Activated naive CD4-positive, alpha-beta T cell treated with anti-CD3 and anti-CD28 coated beads, Interleukin-2, amount 50 U/mL, for 72 hours (primary cell): ENCODE results near the gene CGRRF1. TPM values are rescaled to one million over a fixed set of nuclear protein-coding genes. Genes with fewer than 3 reads are reported as not detected.

Source experiments
- ATAC-seq, 2 donors: fragments of 150-1000 bp; cut with Tn5 transposase; 2 replicates each; pipeline ENCODE4 v1.10.0; 2021; ENCODE audit warnings: mild to moderate bottlenecking in 2 of 2, moderate library complexity in 2 of 2
- DNase-seq, 2 donors: peaks; one replicate each; pipeline ENCODE4 v3.0.0; 2021 to 2022; ENCODE audit warnings: low spot score in 2 of 2
- H3K27ac Mint-ChIP-seq, 2 donors: one replicate each; pipeline ENCODE4 v1.8.0; 2022; ENCODE audit warnings: mild to moderate bottlenecking in 2 of 2, mixed read lengths in 2 of 2
- H3K36me3 Mint-ChIP-seq, 2 donors: one replicate each; pipeline ENCODE4 v1.8.0; 2022; ENCODE audit warnings: mixed read lengths in 2 of 2
- H3K9me3 Mint-ChIP-seq, 2 donors: one replicate each; pipeline ENCODE4 v1.8.0; 2022; ENCODE audit warnings: mixed read lengths in 2 of 2
- total RNA-seq, 2 donors: library from RNA; stranded (reverse); gene quantifications; one replicate each; pipeline ENCODE4 v1.2.3, GENCODE V29; 2022

Gene CGRRF1, protein sequence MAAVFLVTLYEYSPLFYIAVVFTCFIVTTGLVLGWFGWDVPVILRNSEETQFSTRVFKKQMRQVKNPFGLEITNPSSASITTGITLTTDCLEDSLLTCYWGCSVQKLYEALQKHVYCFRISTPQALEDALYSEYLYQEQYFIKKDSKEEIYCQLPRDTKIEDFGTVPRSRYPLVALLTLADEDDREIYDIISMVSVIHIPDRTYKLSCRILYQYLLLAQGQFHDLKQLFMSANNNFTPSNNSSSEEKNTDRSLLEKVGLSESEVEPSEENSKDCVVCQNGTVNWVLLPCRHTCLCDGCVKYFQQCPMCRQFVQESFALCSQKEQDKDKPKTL
- total RNA-seq = 10 to 100 TPM in 1 of 2 donors, 1 to 10 TPM in 1; 8.4 to 17.7 TPM

DNA sequence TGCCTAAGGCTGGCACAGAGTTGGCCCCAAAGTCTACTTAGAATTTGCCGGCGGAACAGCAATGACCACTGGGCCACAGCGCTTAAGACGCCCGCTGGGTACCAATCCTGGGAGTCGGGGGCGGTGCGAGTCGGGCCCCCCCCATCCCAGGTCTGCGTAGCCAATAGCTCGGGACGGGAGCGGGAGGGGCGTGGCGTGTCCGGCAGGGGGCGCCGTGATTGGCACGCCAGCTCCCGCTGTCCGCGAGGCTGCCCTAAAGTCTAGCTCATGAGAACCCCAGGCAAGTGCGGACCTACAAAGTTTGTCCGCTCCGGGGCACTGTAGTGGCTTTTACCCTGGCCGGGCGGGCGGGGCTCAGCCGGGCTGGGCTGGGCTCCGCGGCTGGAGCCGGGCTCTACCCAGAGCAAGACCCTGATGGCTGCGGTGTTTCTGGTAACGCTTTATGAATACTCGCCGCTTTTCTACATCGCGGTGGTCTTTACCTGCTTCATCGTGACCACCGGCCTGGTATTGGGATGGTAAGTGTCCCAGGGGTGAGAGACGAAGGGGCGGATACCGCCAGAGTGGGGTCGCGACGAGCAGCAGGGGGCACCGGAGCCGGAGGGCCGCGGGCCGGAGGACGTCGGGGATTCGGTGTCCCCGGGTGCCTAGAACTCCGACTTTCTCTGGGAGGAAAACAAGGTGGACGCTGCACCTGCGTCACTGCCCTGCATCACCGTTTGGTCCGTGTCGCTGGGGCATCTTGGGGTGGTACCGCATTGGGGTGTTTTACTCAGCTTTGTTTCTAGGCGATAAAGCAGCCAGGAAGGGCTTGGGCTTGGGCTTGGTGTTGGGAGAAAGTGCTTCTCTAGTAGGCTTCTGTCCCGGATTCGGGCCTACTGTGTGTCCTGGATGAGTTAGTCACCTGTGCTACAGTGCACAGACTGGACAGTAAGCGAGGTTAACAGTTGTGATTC, at the start of gene CGRRF1:
TSS of gene CGRRF1 (plus strand) at position 361 of the 956 bp plus-strand sequence. CDS start at position 415, 54 bp downstream.
- DNase-seq (peak; percentile 96 to 98), ATAC-seq (peak; percentile 95 to 98)
- Mint-ChIP-seq H3K27ac (peak within 1 kb of the TSS; percentile 95 to 99), H3K36me3 (peaks cover 0 to 11% of the 10 kb centered on the region in 2 donors), H3K9me3 (no peaks in the 10 kb centered on the region)

DNA sequence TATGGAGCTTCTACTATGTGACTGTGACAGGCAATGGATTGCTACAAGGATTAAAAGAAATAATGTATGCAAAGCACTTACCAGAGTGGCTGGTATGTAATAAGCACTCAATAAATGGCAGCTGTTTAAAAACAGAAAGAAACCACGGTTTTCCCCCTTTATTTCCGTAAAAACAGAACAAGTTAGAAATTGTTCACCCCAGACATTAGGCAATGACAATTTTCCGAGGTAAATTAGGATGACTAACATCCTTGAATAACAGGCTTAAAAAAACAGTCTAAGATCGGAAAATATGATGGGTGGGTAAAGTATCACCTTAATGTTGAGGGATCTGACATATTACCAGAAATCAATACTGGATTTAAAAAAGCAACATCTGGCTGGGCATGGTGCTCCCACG, 47.7 kb upstream of the CGRRF1 start:
- peaks cover 0 to 14% of the 10 kb centered on the region in 2 donors for H3K9me3 Mint-ChIP-seq
- ATAC-seq = peak in 1 of 2 donors; percentile 26
- peaks cover 12 to 26% of the 10 kb centered on the region in 2 donors for H3K36me3 Mint-ChIP-seq
- DNase-seq = no peak
- no peak overlapping the region for H3K27ac Mint-ChIP-seq

DNA sequence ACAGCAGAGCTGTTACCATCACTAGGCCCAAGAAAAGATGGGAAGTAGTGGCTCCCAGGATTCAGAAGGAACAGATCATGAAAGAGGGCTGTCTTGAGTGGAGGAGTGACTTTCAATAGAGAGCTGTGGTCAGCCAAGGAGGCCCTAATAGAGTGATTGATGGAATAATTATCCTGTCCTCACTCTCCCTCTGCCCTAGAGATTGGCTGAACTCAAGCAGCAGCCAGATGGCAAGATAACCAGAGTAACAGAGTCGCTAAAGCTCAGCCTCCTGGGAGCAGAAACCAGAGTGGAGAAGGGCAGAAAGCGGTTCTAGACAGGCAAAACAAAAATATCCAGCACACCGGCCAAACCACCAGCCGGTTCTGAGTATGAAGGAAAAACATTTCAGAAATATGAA, 44.1 kb upstream of the CGRRF1 start:
- Mint-ChIP-seq H3K36me3 (peaks cover 9 to 16% of the 10 kb centered on the region in 2 donors), H3K27ac (no peak overlapping the region), H3K9me3 (peaks cover 9 to 10% of the 10 kb centered on the region in 2 donors)
- ATAC-seq (no peak), DNase-seq (no peak)

DNA sequence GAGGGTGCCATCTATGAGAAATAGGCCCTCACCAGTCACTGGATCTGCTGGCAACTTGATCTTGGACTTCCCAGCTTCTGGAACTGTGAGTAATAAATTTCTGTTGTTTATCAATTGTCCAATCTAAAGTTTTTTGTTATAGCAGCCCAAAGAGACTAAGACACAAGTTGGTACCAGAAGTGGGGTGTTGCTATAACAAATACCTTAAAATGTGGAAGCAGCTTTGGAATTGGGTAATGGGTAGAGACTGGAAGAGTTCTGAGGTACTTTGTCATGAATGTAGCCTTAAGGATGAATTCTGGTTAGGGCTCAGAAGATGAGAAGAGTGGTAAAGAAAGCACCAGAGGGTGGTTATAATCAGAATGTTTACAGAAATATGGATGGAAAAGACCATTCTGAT, 42.4 kb upstream of the CGRRF1 start:
- ATAC-seq (no peak), DNase-seq (no peak)
- H3K9me3 Mint-ChIP-seq = peaks cover 9 to 10% of the 10 kb centered on the region in 2 donors
- no peak overlapping the region for H3K27ac Mint-ChIP-seq
- H3K36me3 Mint-ChIP-seq = peaks cover 9 to 16% of the 10 kb centered on the region in 2 donors

DNA sequence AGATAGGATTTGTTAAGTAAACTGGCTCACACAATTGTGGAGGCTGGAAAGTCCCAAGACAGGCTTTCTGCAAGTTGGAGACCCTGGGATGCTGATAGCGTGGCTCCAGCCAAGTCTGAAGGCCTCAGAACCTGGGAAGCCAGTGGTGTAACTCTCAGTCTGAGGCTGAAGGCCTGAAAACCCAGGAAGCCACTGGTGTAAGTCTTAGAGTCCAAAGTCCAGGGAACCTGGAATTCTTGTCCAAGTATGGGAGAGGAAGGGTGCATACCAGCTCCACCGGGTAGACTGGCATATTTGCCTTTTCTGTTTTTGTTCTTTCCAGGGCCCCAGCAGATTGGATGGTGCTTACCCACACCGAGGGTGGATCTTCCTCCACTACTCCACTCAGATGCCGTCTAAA, 39.0 kb upstream of the CGRRF1 start:
- Mint-ChIP-seq H3K27ac (peak overlapping the region in 1 of 2 donors; percentile 32), H3K9me3 (peaks cover 9 to 10% of the 10 kb centered on the region in 2 donors), H3K36me3 (peaks cover 9 to 20% of the 10 kb centered on the region in 2 donors)
- DNase-seq (no peak), ATAC-seq (no peak)

DNA sequence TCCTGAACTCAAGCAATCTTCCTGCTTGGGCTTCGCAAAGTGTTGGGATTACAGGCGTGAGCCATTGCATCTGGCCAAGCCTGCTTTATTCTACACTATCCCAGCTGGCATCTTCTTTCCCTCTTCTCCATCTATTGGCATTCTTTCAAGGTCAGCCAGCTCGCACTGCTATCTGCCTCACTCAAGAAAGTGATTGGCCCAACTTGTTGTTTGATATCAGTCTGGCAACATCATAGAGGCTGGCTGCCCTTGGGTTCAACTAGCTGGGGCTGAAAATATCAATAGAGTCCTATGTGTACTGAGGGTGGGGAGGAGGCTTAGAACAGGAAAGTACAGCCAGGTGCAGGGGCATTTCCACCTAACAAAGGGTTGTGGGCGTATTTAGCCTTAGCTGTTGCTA, 38.1 kb upstream of the CGRRF1 start:
- DNase-seq (no peak), ATAC-seq (no peak)
- no peak overlapping the region for H3K27ac Mint-ChIP-seq
- H3K36me3 Mint-ChIP-seq = peaks cover 9 to 27% of the 10 kb centered on the region in 2 donors
- H3K9me3 Mint-ChIP-seq = peaks cover 9 to 10% of the 10 kb centered on the region in 2 donors

DNA sequence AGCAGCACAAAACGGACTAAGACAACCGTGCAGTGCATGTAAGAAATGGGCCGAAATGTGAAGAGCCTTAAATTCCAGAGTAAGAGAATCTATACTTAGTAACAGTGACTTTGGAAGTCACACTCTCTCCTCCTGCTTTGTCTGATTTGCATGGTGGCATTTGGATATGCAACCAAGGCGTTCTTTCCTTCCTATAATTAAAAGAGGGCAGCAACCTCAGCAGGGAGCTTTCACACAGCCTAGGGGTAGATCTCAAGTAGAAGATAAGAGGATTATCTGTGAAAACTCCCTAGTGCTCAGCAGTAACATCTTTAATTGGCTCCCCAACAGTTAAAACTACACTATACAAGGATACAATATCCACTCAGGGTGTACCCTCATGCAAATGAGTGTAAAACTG, 37.4 kb upstream of the CGRRF1 start:
- DNase-seq (no peak), ATAC-seq (no peak)
- Mint-ChIP-seq H3K27ac (no peak overlapping the region), H3K9me3 (peaks cover 7 to 9% of the 10 kb centered on the region in 2 donors), H3K36me3 (peaks cover 7 to 21% of the 10 kb centered on the region in 2 donors)

DNA sequence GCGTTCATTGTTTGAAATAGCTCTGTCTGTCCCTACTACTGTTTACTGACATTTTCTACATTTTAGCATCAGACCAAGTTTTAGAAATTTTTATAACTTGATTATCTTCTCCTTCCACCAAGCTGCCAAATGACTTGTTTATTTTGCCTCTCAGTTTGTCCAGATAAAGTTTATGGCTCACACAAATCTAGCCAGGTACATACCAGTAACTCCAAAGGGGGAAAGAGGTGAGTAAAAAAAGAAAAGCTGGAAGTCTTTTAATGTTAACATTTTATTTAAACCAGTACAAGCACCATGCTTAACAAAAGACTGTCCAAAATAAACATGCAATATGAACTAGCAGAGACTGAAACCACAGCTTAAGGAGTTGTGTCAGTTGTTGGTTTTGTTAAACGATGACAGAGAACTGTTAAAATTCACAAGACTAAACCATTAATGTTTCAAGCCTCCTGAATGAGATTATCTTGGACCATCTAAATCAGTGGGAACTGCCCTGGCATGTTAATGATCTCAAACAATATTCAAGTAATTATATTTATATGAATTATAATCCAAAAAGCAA, 35.4 kb upstream of the CGRRF1 start:
- H3K27ac Mint-ChIP-seq = no peak overlapping the region
- peaks cover 0 to 3% of the 10 kb centered on the region in 2 donors for H3K9me3 Mint-ChIP-seq
- no peak for DNase-seq
- no peak for ATAC-seq
- H3K36me3 Mint-ChIP-seq = peaks cover 0 to 13% of the 10 kb centered on the region in 2 donors

DNA sequence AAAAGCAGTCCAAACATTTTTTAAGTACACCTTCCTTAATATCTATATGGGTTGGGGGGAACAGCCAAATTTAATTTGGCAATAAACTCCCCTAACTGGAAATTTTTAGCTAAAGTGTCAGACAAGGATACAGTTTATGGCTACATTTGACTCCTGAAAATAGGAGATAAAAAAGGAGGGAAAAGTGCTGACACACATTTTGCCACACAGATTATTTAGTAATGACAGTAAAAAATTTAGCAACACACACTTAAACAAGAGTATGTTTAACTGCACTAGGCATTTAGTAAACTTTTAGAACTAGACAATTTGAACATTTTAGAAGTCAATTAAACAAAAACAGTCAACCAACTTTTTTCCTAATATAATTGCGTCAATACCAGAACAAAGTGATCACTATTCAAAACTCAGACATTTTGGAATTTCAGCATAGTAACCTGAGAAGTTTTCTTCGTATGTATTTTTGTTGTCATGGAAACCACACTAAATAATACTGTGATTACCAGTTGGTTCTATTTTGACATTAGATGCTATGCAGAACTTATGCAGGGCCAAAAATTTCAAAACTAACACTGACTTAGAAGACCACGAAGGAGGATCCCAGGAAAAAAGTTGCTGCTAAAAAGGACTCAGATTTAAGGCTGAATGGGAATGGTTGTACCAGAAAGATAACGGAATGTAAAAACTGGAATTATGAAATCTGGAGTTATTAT, 34.4 kb upstream of the CGRRF1 start:
- no peak for ATAC-seq
- H3K27ac Mint-ChIP-seq = no peak overlapping the region
- DNase-seq = no peak
- H3K36me3 Mint-ChIP-seq = peaks cover 0 to 13% of the 10 kb centered on the region in 2 donors
- peaks cover 0 to 2% of the 10 kb centered on the region in 2 donors for H3K9me3 Mint-ChIP-seq

DNA sequence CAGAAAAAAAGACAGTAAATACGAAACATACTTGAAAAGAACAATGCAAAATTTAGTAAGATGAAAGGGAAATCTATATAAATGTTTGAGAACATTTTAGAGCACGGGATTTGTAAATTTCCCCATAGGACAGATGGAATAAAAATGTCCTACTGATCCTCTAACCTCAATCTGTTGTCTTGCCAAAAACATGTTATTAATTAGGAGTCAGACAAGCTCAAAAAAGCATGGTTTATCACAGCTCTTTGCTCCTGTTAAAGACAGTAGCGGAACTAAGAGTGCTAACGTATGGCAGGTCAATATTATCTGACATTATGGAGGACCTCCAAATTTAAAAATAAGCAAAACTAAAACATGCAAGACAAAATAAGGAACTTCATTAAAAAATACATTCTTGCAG, 33.8 kb upstream of the CGRRF1 start:
- Mint-ChIP-seq H3K36me3 (peaks cover 0 to 13% of the 10 kb centered on the region in 2 donors), H3K9me3 (no peaks in the 10 kb centered on the region), H3K27ac (no peak overlapping the region)
- ATAC-seq (no peak), DNase-seq (no peak)

DNA sequence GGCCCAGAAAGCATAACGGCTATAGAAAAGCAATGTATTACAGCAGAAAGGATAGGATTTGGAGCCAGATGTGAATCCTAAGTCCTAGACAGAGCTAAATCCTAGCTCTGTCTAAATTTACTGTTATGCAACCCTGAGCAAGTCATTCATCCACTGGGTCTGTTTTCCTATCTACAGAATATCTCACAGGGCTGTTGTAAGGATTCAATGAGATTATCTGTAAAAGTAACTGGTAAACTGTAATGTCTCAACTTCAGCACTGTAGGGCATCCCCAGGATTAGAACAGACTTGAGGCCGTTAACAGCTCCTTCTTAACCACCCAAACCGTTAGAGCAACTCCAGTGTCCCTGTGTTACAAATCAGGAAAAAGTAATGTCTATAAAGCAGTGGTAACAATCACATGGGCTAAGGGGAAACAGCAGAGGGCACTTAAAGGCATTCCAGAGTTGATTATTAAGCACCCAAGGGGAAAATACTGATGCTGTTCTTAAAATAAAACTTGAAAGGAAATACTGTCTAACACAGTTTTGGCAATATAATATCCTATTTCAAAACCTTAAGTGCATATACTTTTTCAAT, 31.0 kb upstream of the CGRRF1 start:
- DNase-seq (no peak), ATAC-seq (no peak)
- no peak overlapping the region for H3K27ac Mint-ChIP-seq
- no peaks in the 10 kb centered on the region for H3K9me3 Mint-ChIP-seq
- peaks cover 6 to 20% of the 10 kb centered on the region in 2 donors for H3K36me3 Mint-ChIP-seq

DNA sequence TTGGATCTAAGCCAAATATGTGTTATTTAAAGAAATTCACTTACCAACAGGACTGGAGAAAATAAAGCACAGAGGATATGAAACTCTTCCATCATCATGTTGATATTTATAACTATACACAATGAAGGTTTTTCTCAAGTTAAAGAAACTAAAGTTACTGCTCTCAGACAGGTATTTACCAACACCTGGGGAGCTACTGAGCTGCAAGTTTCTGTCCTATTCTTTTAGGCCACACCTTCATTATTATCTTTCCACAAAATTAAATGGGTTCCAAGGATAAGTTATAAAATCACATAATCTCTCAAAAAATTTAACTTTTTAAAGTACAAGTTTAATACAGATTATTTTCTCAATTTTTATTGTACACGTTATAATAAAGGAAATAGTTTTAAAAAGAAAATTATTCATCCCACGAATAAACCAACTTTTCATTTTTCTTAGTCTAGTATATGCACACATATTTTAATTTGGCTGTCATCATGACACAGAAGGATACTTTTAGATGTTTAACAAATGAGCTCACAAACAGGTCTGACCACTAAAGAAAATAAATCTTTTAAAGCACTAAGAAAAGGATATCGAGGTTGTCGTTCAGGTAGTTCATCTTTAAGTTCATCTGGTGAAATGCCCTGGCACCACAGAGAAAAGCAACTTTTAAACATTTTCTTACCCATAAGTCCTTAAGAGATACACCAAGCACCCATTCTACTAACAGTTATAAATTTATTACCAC, 28.7 kb upstream of the CGRRF1 start:
- H3K36me3 Mint-ChIP-seq = peaks cover 6 to 14% of the 10 kb centered on the region in 2 donors
- H3K27ac Mint-ChIP-seq = peak overlapping the region in 1 of 2 donors; percentile 20
- DNase-seq (no peak), ATAC-seq (no peak)
- no peaks in the 10 kb centered on the region for H3K9me3 Mint-ChIP-seq

DNA sequence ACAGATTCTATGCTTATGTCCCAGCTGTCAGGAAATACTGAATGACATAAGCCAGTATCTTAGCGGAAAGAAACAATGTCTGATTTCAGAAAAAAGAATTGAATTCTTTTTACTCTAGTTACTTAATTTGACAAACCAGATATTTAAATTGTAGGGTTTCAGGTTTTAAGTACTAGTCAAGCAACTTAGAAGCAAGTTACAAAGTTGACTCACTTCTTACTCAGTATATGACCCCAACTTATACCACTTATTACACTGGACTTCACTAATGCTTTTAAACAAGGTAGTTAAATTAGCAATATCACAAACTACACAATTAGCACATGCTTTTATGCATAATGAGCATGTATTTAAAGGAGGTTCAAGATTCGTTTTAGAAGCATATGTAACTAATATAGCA, 28.0 kb upstream of the CGRRF1 start:
- ATAC-seq (no peak), DNase-seq (no peak)
- H3K36me3 Mint-ChIP-seq = peaks cover 6 to 9% of the 10 kb centered on the region in 2 donors
- H3K27ac Mint-ChIP-seq = no peak overlapping the region
- no peaks in the 10 kb centered on the region for H3K9me3 Mint-ChIP-seq

DNA sequence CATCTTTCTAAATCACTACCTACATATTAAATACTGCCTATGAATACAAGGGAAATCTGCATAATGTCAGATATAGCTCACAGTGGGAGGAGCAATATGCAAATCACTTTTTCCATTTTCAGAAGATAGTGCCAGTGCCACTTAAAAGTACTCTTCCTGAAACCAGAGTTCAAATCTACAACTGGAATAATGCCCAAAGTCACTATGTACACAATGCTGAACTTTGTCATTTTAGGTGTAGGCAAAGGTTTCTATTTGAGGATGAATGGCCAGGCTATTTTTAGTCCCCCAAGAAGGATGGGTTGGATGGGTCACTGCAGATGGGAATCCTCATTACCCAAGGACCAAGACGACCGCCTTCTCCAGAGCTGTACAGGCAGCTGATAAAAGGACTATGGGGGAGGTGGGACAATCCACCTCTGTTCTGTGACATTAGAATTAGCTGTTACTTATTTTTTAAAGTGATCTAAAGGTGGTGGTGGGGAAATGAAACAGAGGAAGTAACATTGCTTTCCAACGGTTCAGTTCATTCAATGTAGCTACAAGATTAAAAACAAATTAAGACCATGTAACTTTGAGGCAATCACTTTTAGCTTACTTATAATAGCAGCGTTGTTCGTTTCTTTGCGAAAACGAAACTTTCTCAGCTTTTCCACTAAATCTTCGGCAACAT, 26.5 kb upstream of the CGRRF1 start:
- H3K9me3 Mint-ChIP-seq = no peaks in the 10 kb centered on the region
- peaks cover 14 to 21% of the 10 kb centered on the region in 2 donors for H3K36me3 Mint-ChIP-seq
- DNase-seq = no peak
- peak overlapping the region in 1 of 2 donors; percentile 6 for H3K27ac Mint-ChIP-seq
- ATAC-seq = peak in 1 of 2 donors; percentile 31

DNA sequence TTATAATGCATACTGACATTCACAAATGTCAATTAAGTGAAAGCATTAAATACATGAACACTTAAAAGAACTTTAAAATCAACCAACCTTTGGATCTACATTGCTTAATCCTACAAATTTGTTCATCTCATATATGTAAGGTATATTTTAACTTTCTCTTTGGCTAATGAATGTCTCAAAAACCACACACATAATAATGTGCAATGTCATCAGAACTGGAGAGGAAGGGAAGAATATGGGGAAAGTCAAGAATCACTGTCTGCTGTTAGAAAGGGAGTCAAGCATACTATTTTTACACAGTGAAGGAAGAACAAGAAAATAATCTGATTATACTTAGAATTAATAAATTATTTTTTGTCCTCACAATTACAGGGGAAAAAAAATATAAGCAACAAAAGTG, 25.9 kb upstream of the CGRRF1 start:
- no peak for ATAC-seq
- Mint-ChIP-seq H3K27ac (no peak overlapping the region), H3K36me3 (peaks cover 14 to 22% of the 10 kb centered on the region in 2 donors), H3K9me3 (no peaks in the 10 kb centered on the region)
- DNase-seq = no peak
